Stimulated activated naive B cell treated with anti-CD40 and anti-IgM and Interleukin-4, amounts not matched to agents 10 μg/mL and 1 μg/mL and 100 μg/mL, for 72 hours (primary cell): ENCODE data around the gene RSPH1.
A peak's percentile ranks its signal among the peaks of the same experiment; 100 is the strongest.

Experiments used
- ATAC-seq, 2 donors: fragments of 150-1000 bp; cut with Tn5 transposase; replicated peaks; 2 replicates each; pipeline ENCODE4 v1.10.0; 2021; ENCODE audit warnings: moderate library complexity in 1 of 2
- DNase-seq: peaks from one replicate; pipeline ENCODE4 v3.0.0; 2021
- H3K27ac Mint-ChIP-seq: one replicate; pipeline ENCODE4 v1.8.0; 2022; ENCODE audit warnings: mild to moderate bottlenecking, mixed read lengths
- H3K27me3 Mint-ChIP-seq, 2 donors: one replicate each; pipeline ENCODE4 v1.8.0; 2022; ENCODE audit warnings: mixed read lengths in 2 of 2
- H3K36me3 Mint-ChIP-seq, 2 donors: one replicate each; pipeline ENCODE4 v1.8.0; 2022; ENCODE audit warnings: mixed read lengths in 2 of 2, mild to moderate bottlenecking in 1 of 2
- H3K4me1 Mint-ChIP-seq, 2 donors: one replicate each; pipeline ENCODE4 v1.8.0; 2022; ENCODE audit warnings: mixed read lengths in 2 of 2, mild to moderate bottlenecking in 1 of 2
- H3K4me3 Mint-ChIP-seq, 2 donors: one replicate each; pipeline ENCODE4 v1.8.0; 2022; ENCODE audit warnings: mild to moderate bottlenecking in 2 of 2, mixed read lengths in 2 of 2, moderate library complexity in 1 of 2
- H3K9me3 Mint-ChIP-seq, 2 donors: one replicate each; pipeline ENCODE4 v1.8.0; 2022; ENCODE audit warnings: mixed read lengths in 2 of 2, mild to moderate bottlenecking in 1 of 2

The RSPH1 gene

DNA sequence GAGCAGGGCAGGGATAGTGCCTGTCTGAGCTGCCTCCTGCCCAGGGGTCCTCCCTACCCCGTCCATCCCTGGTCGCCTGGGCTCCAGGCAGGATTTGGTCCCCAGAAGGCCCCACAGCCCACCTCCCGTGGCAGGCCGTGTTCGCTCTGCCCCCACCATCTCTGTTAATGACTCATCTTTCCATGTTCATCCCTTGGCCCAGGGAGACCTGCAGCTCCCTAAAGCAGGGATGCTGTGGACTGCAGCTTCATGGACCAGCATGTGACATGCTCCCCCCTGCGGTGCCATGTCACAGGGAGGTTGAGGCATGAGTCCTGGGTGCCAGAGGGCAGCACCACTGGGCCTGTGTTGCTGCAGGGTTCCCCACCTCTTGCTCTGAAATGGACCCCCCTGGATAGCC is 65.5 kb downstream of the RSPH1 start:
- H3K27ac Mint-ChIP-seq, result no peak overlapping the region
- H3K4me3 Mint-ChIP-seq, result no peak overlapping the region
- H3K9me3 Mint-ChIP-seq, result peaks cover 6 to 14% of the 10 kb centered on the region in 2 donors
- H3K36me3 Mint-ChIP-seq, result peaks cover 5% of the 10 kb centered on the region in 2 donors
- peaks cover 10 to 21% of the 10 kb centered on the region in 2 donors for H3K4me1 Mint-ChIP-seq
- no peak for ATAC-seq
- H3K27me3 Mint-ChIP-seq, result peaks cover 32 to 57% of the 10 kb centered on the region in 2 donors
- DNase-seq, result no peak

DNA sequence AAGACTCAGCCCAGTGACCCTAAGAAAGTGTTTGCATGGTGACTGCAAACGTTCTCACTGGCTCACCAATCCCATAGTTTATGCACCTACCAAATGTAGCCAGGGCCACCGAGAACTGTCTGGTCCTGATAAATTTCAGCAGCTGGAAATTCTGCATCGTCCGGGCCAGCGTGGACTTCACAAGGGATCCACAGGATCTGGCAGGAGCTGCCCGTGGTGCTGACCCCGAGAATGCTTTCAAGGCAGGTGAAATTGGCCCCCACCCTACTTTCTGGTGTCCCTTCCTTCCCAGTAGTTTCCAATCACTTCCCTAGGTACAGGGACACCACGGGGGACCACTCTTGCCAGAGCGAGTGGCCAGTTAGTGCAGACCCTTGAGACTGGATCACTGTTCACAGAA is 66.2 kb downstream of the RSPH1 start:
- Mint-ChIP-seq H3K4me3 (no peak overlapping the region), H3K27me3 (peaks cover 30 to 54% of the 10 kb centered on the region in 2 donors), H3K36me3 (peaks cover 5% of the 10 kb centered on the region in 2 donors), H3K27ac (no peak overlapping the region), H3K9me3 (peaks cover 6 to 8% of the 10 kb centered on the region in 2 donors), H3K4me1 (peaks cover 15 to 28% of the 10 kb centered on the region in 2 donors)
- ATAC-seq, result no peak
- DNase-seq, result no peak

- peaks cover 6 to 7% of the 10 kb centered on the region in 2 donors for H3K9me3 Mint-ChIP-seq
- H3K36me3 Mint-ChIP-seq, result peaks cover 5% of the 10 kb centered on the region in 2 donors
- no peak overlapping the region for H3K27ac Mint-ChIP-seq
- peaks cover 23 to 36% of the 10 kb centered on the region in 2 donors for H3K4me1 Mint-ChIP-seq
- ATAC-seq (no peak), DNase-seq (no peak)
- H3K4me3 Mint-ChIP-seq, result no peak overlapping the region
- peaks cover 22 to 52% of the 10 kb centered on the region in 2 donors for H3K27me3 Mint-ChIP-seq
These were observed 67.0 kb downstream of the RSPH1 start for GRCh38 chr21:42429021-42429420.

DNA sequence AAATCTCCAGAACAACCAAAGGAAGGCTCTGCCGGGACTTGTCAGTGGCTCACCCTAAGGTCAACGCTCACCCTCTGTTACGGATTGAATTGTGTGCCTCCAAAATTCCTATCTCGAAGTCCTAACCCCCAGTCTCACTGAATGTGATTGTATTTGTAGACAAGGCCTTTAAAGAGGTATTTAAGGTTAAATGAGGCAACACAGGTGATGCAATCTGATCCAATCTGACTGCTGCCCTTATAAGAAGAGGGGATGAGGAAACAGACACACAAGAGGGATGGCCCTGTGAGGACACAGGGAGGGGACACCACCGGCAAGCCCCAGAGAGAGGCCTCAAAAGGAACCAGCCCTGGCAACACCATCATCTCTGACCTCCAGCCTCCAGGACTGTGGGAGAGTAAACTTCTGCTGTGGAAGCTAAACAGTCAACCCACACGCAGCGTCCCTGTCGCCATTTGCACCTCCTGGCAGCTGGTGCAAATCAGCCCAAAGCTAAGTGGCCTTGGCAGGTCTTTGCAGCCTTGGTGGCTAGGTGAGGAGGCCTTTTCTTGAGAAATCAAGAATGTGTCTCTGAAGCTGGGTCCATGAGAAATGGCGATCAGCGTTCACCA is 68.1 kb downstream of the RSPH1 start:
- peaks cover 19 to 42% of the 10 kb centered on the region in 2 donors for H3K27me3 Mint-ChIP-seq
- peaks cover 31 to 47% of the 10 kb centered on the region in 2 donors for H3K4me1 Mint-ChIP-seq
- DNase-seq, result no peak

DNA sequence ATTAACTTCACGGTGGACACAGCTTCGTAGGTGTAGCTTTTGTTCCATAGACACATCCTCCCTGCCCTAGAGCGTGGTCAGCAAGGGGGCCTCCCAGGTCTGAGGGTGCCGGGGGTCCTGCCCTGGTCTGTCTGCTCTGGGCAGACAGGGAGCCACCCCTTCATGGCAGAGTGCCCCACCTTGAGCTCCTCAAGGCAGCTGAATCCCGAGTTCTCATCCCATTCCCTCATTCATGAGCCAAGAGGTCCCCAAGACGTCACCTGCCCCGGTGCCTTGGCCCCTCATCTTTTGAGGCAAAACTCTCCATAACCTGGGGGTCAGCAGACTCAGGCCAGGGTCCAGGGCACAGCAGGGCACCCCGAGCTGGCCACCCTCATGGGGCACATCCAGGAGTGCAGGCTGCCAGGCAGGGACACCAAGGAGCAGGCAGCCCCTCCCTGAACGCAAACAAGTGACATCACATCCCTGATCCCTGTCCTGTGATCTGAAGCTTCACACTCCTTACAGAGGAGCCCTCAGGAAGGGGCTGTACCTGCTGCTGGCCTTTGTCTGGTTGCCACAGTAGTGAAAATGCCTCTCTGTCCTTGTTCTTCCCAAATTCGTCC is 69.0 kb downstream of the RSPH1 start:
- Mint-ChIP-seq H3K4me1 (peaks cover 33 to 56% of the 10 kb centered on the region in 2 donors), H3K27ac (no peak overlapping the region), H3K27me3 (peaks cover 12 to 35% of the 10 kb centered on the region in 2 donors), H3K36me3 (peaks cover 0 to 1% of the 10 kb centered on the region in 2 donors), H3K4me3 (no peak overlapping the region), H3K9me3 (no peaks in the 10 kb centered on the region)
- no peak for ATAC-seq
- no peak for DNase-seq

More for the DNA sequence above, 68.1 kb downstream of the RSPH1 start:
- H3K4me3 Mint-ChIP-seq, result no peak overlapping the region
- peaks cover 6 to 7% of the 10 kb centered on the region in 2 donors for H3K9me3 Mint-ChIP-seq
- no peak for ATAC-seq
- peaks cover 5% of the 10 kb centered on the region in 2 donors for H3K36me3 Mint-ChIP-seq
- no peak overlapping the region for H3K27ac Mint-ChIP-seq

- H3K9me3 Mint-ChIP-seq, result peaks cover 2 to 3% of the 10 kb centered on the region in 2 donors
- H3K36me3 Mint-ChIP-seq, result peaks cover 0 to 5% of the 10 kb centered on the region in 2 donors
- H3K4me3 Mint-ChIP-seq, result no peak overlapping the region
- peaks cover 33 to 61% of the 10 kb centered on the region in 2 donors for H3K4me1 Mint-ChIP-seq
- ATAC-seq, result no peak
- no peak overlapping the region for H3K27ac Mint-ChIP-seq
- H3K27me3 Mint-ChIP-seq, result peaks cover 15 to 34% of the 10 kb centered on the region in 2 donors
- no peak for DNase-seq
These were observed 69.6 kb downstream of the RSPH1 start for GRCh38 chr21:42426424-42426823.

DNA sequence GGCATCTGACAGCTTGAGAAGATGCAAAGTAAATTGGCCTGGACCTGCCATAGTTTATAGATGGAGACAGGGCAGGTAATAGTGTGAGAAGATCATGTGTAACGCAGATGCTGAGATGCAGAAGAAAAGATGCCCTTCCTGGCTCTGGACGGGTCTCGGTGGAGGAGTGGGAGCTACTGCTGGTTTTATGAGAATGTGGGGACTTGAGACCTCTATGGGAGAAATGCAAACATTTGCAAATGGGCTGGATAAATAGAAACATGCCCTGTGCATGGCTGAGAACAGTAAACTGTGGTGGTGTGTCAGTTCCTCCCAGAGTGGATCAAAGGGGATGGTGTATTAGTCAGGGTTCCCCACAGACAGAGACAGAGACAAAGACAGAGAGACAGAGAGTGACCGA is 70.4 kb downstream of the RSPH1 start:
- H3K9me3 Mint-ChIP-seq, result peaks cover 9 to 11% of the 10 kb centered on the region in 2 donors
- peaks cover 18 to 41% of the 10 kb centered on the region in 2 donors for H3K27me3 Mint-ChIP-seq
- H3K4me1 Mint-ChIP-seq, result peaks cover 40 to 63% of the 10 kb centered on the region in 2 donors
- H3K4me3 Mint-ChIP-seq, result no peak overlapping the region
- ATAC-seq (peak; percentile 35 to 39), DNase-seq (no peak)
- no peak overlapping the region for H3K27ac Mint-ChIP-seq
- H3K36me3 Mint-ChIP-seq, result peaks cover 4 to 13% of the 10 kb centered on the region in 2 donors

- H3K9me3 Mint-ChIP-seq, result peaks cover 10 to 14% of the 10 kb centered on the region in 2 donors
- DNase-seq, result no peak
- H3K27me3 Mint-ChIP-seq, result peaks cover 22 to 41% of the 10 kb centered on the region in 2 donors
- H3K4me1 Mint-ChIP-seq, result peaks cover 41 to 62% of the 10 kb centered on the region in 2 donors
- peak overlapping the region in 1 of 2 donors; percentile 23 for H3K4me3 Mint-ChIP-seq
- peak; percentile 56 to 60 for ATAC-seq
- H3K36me3 Mint-ChIP-seq, result peaks cover 4 to 14% of the 10 kb centered on the region in 2 donors
- no peak overlapping the region for H3K27ac Mint-ChIP-seq
These were observed 71.0 kb downstream of the RSPH1 start for GRCh38 chr21:42424914-42425541.

DNA sequence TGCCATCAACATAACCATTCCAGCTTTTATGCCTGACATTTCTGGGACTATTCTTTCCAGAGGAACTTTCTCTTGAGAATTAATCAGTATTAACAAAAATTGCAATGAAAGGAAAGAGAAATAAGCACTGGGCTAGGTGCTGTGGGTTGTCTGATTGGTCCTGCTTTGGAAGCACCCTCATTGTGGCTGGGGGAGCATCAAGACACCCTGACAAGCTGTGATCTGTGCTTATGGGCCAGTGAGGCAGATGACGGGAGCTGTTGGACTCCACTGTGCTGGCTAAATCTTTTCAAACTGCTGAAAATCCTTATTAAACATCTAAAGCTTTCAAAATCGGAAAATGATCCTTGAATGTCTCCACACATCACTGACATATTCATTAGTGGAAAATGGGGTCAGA is 72.3 kb downstream of the RSPH1 start:
- Mint-ChIP-seq H3K36me3 (peaks cover 4 to 14% of the 10 kb centered on the region in 2 donors), H3K27ac (no peak overlapping the region), H3K27me3 (peaks cover 23 to 38% of the 10 kb centered on the region in 2 donors), H3K4me3 (no peak overlapping the region), H3K4me1 (peaks cover 41 to 62% of the 10 kb centered on the region in 2 donors), H3K9me3 (peaks cover 12 to 14% of the 10 kb centered on the region in 2 donors)
- no peak for DNase-seq
- peak; percentile 10 to 17 for ATAC-seq

GRCh38 chr21:42423197-42423675 is 72.8 kb downstream of the RSPH1 start:
- peaks cover 4 to 14% of the 10 kb centered on the region in 2 donors for H3K36me3 Mint-ChIP-seq
- H3K4me3 Mint-ChIP-seq, result no peak overlapping the region
- DNase-seq (no peak), ATAC-seq (peak; percentile 79 to 81)
- H3K27me3 Mint-ChIP-seq, result peaks cover 22 to 37% of the 10 kb centered on the region in 2 donors
- H3K27ac Mint-ChIP-seq, result no peak overlapping the region
- peaks cover 12 to 14% of the 10 kb centered on the region in 2 donors for H3K9me3 Mint-ChIP-seq
- H3K4me1 Mint-ChIP-seq, result peaks cover 41 to 62% of the 10 kb centered on the region in 2 donors
